Mesothelial cell of epicardium (in vitro differentiated cells): ENCODE measurements around the gene ETS1. TPM values are rescaled to one million over a fixed set of nuclear protein-coding genes. Genes with fewer than 3 reads are reported as not detected.

Source experiments
- DNase-seq, 2 experiments: peaks; one replicate each; pipeline ENCODE4 v3.0.0; 2021; ENCODE audit warnings: low spot score in 2 of 2; ENCODE audit not compliant: unreplicated experiment in 2 of 2
- H3K27ac Mint-ChIP-seq: 2 replicates; pipeline ENCODE4 v1.8.0; 2021; ENCODE audit warnings: mixed read lengths
- H3K27me3 Mint-ChIP-seq: 2 replicates; pipeline ENCODE4 v1.8.0; 2021; ENCODE audit warnings: low read depth, mixed read lengths
- H3K36me3 Mint-ChIP-seq: 2 replicates; pipeline ENCODE4 v1.8.0; 2021; ENCODE audit warnings: mixed read lengths
- H3K4me1 Mint-ChIP-seq: 2 replicates; pipeline ENCODE4 v1.8.0; 2021; ENCODE audit warnings: mixed read lengths
- H3K4me3 Mint-ChIP-seq: 2 replicates; pipeline ENCODE4 v1.8.0; 2021; ENCODE audit warnings: mild to moderate bottlenecking, moderate library complexity, mixed read lengths
- H3K9me3 Mint-ChIP-seq: 2 replicates; pipeline ENCODE4 v1.8.0; 2021; ENCODE audit warnings: mixed read lengths
- total RNA-seq: library from RNA; stranded (reverse); gene quantifications from 3 replicates; pipeline ENCODE4 v1.2.1, GENCODE V29; 2021
- TF ChIP-seq, protein P1 (sequence below): fragments of 200-600 bp; sonication (generic); IDR thresholded peaks from one replicate; pipeline ENCODE4 v1.5.0; 2021; ENCODE audit warnings: antibody characterized with exemption; ENCODE audit not compliant: unreplicated experiment

Gene ETS1
- total RNA-seq, 1 donor from 2014 or later = 29.7 TPM

DNA sequence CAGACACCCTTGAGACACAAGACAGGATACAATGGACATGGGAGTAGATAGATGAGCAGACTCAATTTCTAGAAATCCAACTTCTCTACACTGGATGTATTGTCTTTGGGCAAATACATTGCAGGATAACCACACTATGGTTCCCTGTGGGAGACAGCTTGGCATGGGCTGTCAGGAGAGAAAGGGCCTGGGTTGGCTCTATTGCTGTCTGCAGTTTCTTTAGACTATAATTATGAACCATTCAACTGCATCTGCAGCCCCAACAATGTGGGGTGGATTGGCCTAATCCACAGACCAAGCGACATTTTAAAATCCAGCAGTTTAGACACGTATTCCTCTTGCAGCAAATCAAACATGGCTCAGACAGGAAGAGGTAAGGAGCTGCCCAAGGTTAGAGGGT, 60.3 kb downstream of the ETS1 start:
- Mint-ChIP-seq H3K36me3 (no peaks in the 10 kb centered on the region), H3K4me1 (peaks cover 38% of the 10 kb centered on the region), H3K4me3 (no peak overlapping the region), H3K9me3 (no peaks in the 10 kb centered on the region), H3K27ac (no peak overlapping the region), H3K27me3 (no peaks in the 10 kb centered on the region)
- no peak for DNase-seq
- TF ChIP-seq, protein P1, sequence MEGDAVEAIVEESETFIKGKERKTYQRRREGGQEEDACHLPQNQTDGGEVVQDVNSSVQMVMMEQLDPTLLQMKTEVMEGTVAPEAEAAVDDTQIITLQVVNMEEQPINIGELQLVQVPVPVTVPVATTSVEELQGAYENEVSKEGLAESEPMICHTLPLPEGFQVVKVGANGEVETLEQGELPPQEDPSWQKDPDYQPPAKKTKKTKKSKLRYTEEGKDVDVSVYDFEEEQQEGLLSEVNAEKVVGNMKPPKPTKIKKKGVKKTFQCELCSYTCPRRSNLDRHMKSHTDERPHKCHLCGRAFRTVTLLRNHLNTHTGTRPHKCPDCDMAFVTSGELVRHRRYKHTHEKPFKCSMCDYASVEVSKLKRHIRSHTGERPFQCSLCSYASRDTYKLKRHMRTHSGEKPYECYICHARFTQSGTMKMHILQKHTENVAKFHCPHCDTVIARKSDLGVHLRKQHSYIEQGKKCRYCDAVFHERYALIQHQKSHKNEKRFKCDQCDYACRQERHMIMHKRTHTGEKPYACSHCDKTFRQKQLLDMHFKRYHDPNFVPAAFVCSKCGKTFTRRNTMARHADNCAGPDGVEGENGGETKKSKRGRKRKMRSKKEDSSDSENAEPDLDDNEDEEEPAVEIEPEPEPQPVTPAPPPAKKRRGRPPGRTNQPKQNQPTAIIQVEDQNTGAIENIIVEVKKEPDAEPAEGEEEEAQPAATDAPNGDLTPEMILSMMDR = no peak

DNA sequence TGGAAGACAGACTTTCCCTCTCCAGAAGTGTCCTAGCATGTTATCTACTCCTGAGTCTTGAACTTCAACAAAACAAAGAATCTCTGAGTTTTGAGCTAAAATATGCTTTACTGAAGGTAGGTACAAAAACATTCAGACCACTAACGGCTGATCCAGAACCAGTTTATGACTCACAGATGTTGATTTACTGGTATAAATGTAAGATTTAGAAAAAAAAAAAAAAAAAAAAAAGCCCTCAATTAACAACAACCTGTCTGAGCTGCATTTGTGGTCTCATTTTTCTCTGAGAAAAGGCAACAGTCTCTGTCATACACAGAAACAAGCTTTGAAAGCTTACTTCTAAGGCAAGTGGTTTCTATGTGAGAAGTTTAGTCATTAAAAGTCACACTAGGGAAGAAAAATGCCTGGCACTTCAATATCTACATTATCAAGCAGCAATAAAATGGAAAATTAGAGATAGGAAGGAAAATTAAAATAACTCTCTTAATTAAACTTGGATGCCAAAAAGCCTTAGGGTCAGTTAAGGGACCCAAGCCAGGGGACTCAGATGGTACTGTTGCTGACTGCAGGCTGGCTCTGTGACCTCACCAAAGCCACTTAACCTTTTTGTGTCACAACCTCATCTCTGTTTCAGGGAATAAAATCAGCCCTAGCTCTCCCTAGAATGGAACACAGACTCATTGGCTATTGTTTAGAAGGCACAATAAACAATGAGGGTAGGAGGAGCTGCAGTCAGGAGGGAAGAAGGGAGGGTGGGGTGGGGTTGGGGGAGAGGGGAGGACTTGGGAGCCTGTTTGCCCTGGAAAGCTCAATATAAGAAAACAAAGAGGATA, 61.7 kb downstream of the ETS1 start:
- H3K27ac Mint-ChIP-seq = peak overlapping the region; percentile 88
- peaks cover 46% of the 10 kb centered on the region for H3K4me1 Mint-ChIP-seq
- H3K4me3 Mint-ChIP-seq = no peak overlapping the region
- H3K9me3 Mint-ChIP-seq = no peaks in the 10 kb centered on the region
- no peaks in the 10 kb centered on the region for H3K27me3 Mint-ChIP-seq
- no peak for DNase-seq
- TF ChIP-seq, protein P1 = no peak
- no peaks in the 10 kb centered on the region for H3K36me3 Mint-ChIP-seq

DNA sequence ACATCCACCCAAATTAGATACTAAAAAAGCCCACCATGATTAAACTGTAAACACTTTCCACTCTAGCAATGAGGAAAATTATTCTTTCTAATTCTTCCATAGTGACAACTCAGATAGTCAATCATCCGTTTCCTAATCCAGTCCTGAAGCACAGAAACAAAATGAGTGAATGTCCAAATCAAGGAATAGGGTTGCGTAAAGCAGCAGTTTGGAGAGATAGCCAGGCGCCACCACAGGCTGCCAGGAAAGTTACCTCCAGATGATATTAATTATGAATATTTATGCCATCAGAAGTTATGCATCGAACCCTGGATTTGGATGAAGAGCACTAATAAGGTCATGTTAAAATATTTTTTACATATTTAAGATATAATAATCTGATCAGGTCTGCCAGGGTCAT, 63.2 kb downstream of the ETS1 start:
- peaks cover 54% of the 10 kb centered on the region for H3K4me1 Mint-ChIP-seq
- no peaks in the 10 kb centered on the region for H3K27me3 Mint-ChIP-seq
- TF ChIP-seq, protein P1 = no peak
- no peaks in the 10 kb centered on the region for H3K36me3 Mint-ChIP-seq
- DNase-seq = no peak
- H3K9me3 Mint-ChIP-seq = no peaks in the 10 kb centered on the region
- no peak overlapping the region for H3K4me3 Mint-ChIP-seq
- peak overlapping the region; percentile 31 for H3K27ac Mint-ChIP-seq

DNA sequence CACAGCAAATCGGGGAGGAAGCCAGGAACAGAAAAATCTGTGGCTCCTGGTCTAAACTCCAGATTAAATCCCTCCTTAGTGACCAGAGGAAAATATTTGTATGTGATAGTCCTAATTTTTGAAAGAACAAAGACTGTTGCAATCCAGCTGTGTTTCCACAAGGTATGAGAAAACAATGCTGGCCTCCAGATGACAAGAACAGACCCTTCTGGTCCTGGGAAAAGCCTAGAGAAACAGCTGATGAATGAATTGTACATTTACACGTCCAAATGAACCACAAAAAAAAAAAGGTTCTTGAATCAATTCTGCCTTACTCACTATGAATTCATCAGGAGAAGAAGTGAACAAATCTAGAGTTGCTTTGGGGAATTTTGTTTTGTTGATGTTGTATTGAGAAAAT, 63.7 kb downstream of the ETS1 start:
- H3K9me3 Mint-ChIP-seq = no peaks in the 10 kb centered on the region
- no peak for DNase-seq
- H3K27ac Mint-ChIP-seq = peak overlapping the region; percentile 53
- TF ChIP-seq, protein P1 = no peak
- no peaks in the 10 kb centered on the region for H3K36me3 Mint-ChIP-seq
- H3K4me1 Mint-ChIP-seq = peaks cover 59% of the 10 kb centered on the region
- no peaks in the 10 kb centered on the region for H3K27me3 Mint-ChIP-seq
- H3K4me3 Mint-ChIP-seq = no peak overlapping the region

DNA sequence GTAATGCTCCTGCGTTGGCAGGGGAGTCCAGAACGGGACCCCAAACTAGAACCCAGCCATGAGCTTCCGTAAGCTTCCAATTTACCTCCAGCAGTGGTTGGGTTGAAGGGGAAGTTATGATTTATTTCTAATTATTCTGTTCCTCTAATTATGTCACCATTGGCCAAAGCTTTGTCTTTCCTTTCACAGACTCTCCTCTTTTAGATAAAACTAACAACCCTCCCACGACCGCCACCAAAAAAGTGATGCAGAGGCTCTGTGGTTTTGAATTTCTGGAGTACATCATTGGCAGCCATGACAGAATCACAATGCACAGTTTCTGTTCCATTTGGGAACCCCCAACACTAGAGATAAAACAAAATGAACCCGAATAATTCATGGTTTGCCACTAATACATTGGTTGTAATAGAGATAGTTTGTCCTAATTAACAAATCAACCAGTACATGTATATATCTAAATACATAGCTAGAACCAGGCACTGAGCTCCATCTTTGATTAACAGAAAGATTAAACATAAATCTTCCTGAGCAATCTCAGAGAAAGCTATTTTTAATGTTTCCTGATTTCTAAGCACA, 64.3 kb downstream of the ETS1 start:
- H3K4me3 Mint-ChIP-seq = peak overlapping the region; percentile 84
- peak overlapping the region; percentile 88 for H3K27ac Mint-ChIP-seq
- no peak for DNase-seq
- no peaks in the 10 kb centered on the region for H3K27me3 Mint-ChIP-seq
- TF ChIP-seq, protein P1 = no peak
- no peaks in the 10 kb centered on the region for H3K36me3 Mint-ChIP-seq
- peaks cover 64% of the 10 kb centered on the region for H3K4me1 Mint-ChIP-seq
- H3K9me3 Mint-ChIP-seq = no peaks in the 10 kb centered on the region
